SK-N-MC (cell line): ENCODE results near the gene ACTR3.

ENCODE experiments used
- DNase-seq: peaks from one replicate; pipeline ENCODE4 v3.0.0-alpha.2; 2011; ENCODE audit warnings: low read depth, low spot score
- H3K27ac ChIP-seq: fragments of 200-600 bp; sonication (generic); 2 replicates; pipeline ENCODE4 v1.5.1; 2016; ENCODE audit warnings: mixed run types
- H3K36me3 ChIP-seq: fragments of 200-600 bp; sonication (generic); 2 replicates; pipeline ENCODE4 v1.6.1; 2017; ENCODE audit warnings: antibody characterized with exemption, low read length, mixed read lengths; ENCODE audit not compliant: insufficient read depth
- H3K4me3 ChIP-seq: fragments of 200-600 bp; sonication (generic); 2 replicates; pipeline ENCODE4 v1.5.1; 2016
- H3K9ac ChIP-seq: fragments of 200-600 bp; sonication (generic); 2 replicates; pipeline ENCODE4 v1.8.0; 2017; ENCODE audit warnings: mixed run types, mixed read lengths; ENCODE audit not compliant: insufficient read length
- H3K9me3 ChIP-seq: fragments of 200-600 bp; sonication (generic); 2 replicates; pipeline ENCODE4 v1.6.1; 2017; ENCODE audit warnings: low read depth, mild to moderate bottlenecking, antibody characterized with exemption, low read length, moderate library complexity, mixed read lengths
- EZH2 ChIP-seq: fragments of 200-600 bp; sonication (generic); IDR thresholded peaks from one replicate; pipeline ENCODE4 v1.6.1; 2017; ENCODE audit warnings: antibody characterized with exemption
- FOXP2 ChIP-seq: optimal IDR thresholded peaks from 2 replicates; pipeline ENCODE3; 2011; ENCODE audit warnings: mild to moderate bottlenecking, moderate library complexity; ENCODE audit not compliant: insufficient read depth; ENCODE audit errors: extremely low read length, control extremely low read depth
- POLR2AphosphoS5 ChIP-seq: IDR thresholded peaks from 2 replicates; pipeline ENCODE4 v1.6.1; 2012; ENCODE audit warnings: mild to moderate bottlenecking, low read depth, low read length, borderline replicate concordance

Gene ACTR3

GRCh38 chr2:113962692-113963480, 73.0 kb downstream of the ACTR3 start:
- no peaks in the 10 kb centered on the region for H3K9me3 ChIP-seq
- H3K4me3 ChIP-seq = no peak overlapping the region
- H3K36me3 ChIP-seq = peaks cover 14% of the 10 kb centered on the region; the same call in 1 of the 2 replicates
- H3K27ac ChIP-seq = no peak overlapping the region
- no peak overlapping the region for H3K9ac ChIP-seq
- TF ChIP-seq FOXP2 (no peak), POLR2AphosphoS5 (no peak), EZH2 (no peak)
- no peak for DNase-seq

DNA sequence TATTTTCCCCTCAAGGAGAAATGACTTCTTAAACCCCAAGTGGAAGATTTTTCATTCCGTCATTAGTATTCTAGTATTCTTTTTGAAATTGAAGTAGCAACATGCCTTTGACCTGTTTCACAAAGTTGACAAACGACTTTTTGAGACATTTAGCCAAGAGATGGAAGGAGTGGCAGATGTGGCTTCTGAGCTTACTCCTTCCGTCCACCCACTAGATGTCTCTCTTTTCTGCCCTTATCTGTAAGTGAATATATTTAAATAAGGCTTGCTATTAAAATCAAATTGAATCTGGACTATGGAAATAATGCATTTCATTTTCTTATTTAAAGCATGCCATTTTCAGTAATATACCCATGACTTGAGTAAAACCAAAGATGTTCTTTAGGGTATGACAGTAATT, 74.1 kb downstream of the ACTR3 start:
- DNase-seq = no peak
- no peak overlapping the region for H3K27ac ChIP-seq
- TF ChIP-seq POLR2AphosphoS5 (no peak), EZH2 (no peak), FOXP2 (no peak)
- H3K36me3 ChIP-seq = peaks cover 13% of the 10 kb centered on the region; the same call in 1 of the 2 replicates
- H3K4me3 ChIP-seq = no peak overlapping the region
- H3K9me3 ChIP-seq = no peaks in the 10 kb centered on the region
- H3K9ac ChIP-seq = no peak overlapping the region

GRCh38 chr2:113964436-113964835, 74.5 kb downstream of the ACTR3 start:
- no peak for DNase-seq
- Histone ChIP-seq H3K36me3 (peaks cover 10% of the 10 kb centered on the region; the same call in 1 of the 2 replicates), H3K9me3 (no peaks in the 10 kb centered on the region), H3K4me3 (no peak overlapping the region), H3K9ac (no peak overlapping the region), H3K27ac (no peak overlapping the region)
- TF ChIP-seq FOXP2 = no peak
- no peak for TF ChIP-seq EZH2
- no peak for TF ChIP-seq POLR2AphosphoS5

DNA sequence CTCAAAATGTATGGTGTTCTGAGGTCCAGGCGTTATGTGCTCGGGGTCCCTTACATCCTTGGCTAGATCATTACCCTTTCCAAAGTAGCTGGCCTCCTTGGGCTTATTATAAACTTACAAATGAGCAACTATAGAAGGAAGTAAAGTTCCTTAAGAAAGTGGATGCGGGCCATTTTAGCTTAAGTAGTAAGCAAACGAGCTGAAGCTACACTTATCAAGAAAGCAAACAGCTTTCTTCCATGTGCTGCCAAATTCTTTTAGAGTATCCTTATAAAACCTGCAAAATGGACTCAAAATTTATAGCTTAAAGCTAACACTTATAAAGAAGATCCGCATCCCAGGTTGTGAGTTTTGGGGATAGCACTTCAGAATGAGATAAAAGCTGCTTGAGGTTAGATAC, 75.3 kb downstream of the ACTR3 start:
- DNase-seq = no peak
- no peak overlapping the region for H3K4me3 ChIP-seq
- TF ChIP-seq FOXP2 = no peak
- no peak for TF ChIP-seq EZH2
- TF ChIP-seq POLR2AphosphoS5 = no peak
- no peaks in the 10 kb centered on the region for H3K9me3 ChIP-seq
- H3K27ac ChIP-seq = no peak overlapping the region
- H3K9ac ChIP-seq = no peak overlapping the region
- H3K36me3 ChIP-seq = peaks cover 10% of the 10 kb centered on the region; the same call in 1 of the 2 replicates

DNA sequence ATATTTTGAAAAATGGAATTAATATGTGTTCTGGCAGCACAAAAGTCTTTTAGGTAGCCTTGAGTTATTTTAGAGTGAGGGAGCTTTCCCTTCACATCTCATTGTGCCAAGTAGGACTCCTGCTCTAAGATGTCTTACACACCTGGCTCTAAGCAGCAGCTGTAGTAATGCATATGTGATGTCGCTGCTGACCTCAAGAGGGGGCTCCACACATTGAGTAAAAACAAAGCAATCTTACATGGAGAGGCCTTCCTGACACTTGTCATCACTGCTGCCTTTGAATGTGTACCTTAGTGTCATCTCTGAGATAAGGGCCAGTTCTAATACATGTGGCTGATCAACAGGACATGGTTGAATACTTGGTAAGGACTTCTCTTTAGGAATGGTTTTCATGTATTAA, 75.8 kb downstream of the ACTR3 start:
- DNase-seq = no peak
- TF ChIP-seq EZH2 (no peak), POLR2AphosphoS5 (no peak), FOXP2 (no peak)
- Histone ChIP-seq H3K4me3 (no peak overlapping the region), H3K36me3 (peaks cover 8% of the 10 kb centered on the region; the same call in 1 of the 2 replicates), H3K27ac (no peak overlapping the region), H3K9me3 (no peaks in the 10 kb centered on the region), H3K9ac (no peak overlapping the region)

- H3K9ac ChIP-seq = no peak overlapping the region
- TF ChIP-seq EZH2 = no peak
- TF ChIP-seq FOXP2 = no peak
- TF ChIP-seq POLR2AphosphoS5 = no peak
- H3K36me3 ChIP-seq = 0 out of 2 replicates have a peak, but pooled peaks cover 4% of the 10 kb centered on the region
- H3K4me3 ChIP-seq = no peak overlapping the region
- no peaks in the 10 kb centered on the region for H3K9me3 ChIP-seq
- H3K27ac ChIP-seq = no peak overlapping the region
- no peak for DNase-seq
Observed at GRCh38 chr2:113966171-113966570, 76.3 kb downstream of the ACTR3 start.

GRCh38 chr2:113966832-113967231, 76.9 kb downstream of the ACTR3 start:
- Histone ChIP-seq H3K9ac (no peak overlapping the region), H3K9me3 (no peaks in the 10 kb centered on the region), H3K27ac (no peak overlapping the region), H3K36me3 (0 out of 2 replicates have a peak, but pooled peaks cover 4% of the 10 kb centered on the region), H3K4me3 (no peak overlapping the region)
- DNase-seq = no peak
- no peak for TF ChIP-seq POLR2AphosphoS5
- TF ChIP-seq EZH2 = no peak

GRCh38 chr2:113967272-113967671, 77.4 kb downstream of the ACTR3 start:
- Histone ChIP-seq H3K27ac (no peak overlapping the region), H3K36me3 (0 out of 2 replicates have a peak, but pooled peaks cover 4% of the 10 kb centered on the region), H3K9me3 (no peaks in the 10 kb centered on the region), H3K4me3 (no peak overlapping the region), H3K9ac (no peak overlapping the region)
- TF ChIP-seq EZH2 (no peak), POLR2AphosphoS5 (no peak)
- no peak for DNase-seq
